Measurements from ENCODE around the gene FOXF1.
A peak's percentile ranks its signal among the peaks of the same experiment; 100 is the strongest.

Gene FOXF1

DNA sequence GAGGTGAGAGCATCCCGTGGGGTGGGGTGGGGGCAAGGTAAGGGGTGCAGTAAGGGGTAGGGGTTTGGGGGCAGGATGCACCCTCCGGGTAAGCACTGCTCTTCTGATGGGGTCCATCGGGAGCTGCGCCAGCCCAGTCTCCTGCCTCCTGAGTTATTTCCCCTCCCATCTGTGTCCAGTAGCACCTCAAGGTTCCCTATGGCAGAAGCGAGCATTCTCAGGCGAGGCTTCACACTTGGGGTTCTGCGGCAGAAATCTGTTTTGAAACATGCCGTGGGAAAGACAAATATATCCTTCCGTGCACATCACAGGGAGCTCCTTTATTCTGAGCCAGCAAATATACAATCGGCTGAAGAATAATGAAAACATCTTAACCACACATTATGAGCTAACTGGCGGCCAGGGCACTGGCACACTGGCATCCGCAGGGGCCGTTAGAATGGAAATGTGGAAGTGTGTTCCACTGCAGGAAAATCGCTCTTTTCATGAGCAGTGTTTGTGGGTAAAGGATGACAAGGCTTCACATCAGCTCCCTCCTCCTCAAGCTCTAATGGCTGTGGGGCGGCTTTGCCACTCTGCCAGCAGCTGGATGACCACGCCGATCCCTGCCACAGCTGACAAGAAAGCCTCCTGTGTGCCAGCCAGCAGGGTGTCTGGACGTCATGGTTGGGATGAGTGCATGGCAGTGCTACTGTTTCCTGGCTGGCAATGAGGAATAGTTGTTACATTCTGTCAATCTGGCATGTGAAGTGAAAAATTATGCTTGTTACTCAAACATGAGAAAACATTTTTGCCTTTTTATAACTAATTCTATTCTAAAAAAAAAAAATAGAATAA, 24.7 kb downstream of the FOXF1 start:
- no peak for DNase-seq

DNA sequence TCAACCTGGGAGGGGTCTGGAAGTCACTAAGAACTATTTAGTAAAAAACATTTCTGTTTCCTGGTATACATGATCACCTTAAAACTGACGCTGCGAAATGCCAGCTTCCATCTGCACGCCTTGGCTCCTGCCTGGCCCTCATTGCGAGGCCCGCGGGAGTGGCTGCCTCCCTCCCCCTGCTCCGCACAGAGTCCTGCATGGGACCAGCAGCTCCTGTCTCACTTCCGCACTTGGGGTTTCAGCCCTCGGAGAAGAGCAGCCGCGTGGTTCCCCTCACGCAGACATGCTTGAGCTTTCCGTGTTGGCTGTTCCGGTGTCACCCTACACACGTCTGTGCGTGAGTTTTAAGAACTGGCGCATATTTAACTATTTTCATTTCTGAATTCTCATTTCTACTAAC, 26.3 kb downstream of the FOXF1 start:
- DNase-seq, result no peak

- no peak for DNase-seq
Observed at GRCh38 chr16:86537486-86537885, 27.2 kb downstream of the FOXF1 start.

GRCh38 chr16:86538196-86538780, 28.0 kb downstream of the FOXF1 start:
- no peak for DNase-seq

DNA sequence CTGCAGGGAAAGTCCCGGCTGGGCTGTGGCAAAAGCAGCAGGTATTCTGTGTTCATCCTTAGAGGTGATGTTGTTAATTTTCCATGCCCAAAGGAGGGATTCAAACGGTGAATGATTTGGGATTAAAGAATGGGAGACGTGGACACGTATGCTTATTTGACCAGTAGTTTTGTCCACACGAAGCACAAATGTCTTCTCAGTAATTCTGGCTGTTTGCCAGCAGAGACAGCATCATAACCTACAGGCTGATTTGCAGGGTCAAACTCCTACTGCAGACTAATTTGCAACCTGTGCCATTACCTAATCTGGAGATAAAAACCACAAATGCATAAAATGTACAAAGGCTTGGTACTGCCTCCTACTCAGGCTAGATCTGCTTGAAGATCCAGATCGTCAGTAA, 30.6 kb downstream of the FOXF1 start:
- DNase-seq, result no peak

DNA sequence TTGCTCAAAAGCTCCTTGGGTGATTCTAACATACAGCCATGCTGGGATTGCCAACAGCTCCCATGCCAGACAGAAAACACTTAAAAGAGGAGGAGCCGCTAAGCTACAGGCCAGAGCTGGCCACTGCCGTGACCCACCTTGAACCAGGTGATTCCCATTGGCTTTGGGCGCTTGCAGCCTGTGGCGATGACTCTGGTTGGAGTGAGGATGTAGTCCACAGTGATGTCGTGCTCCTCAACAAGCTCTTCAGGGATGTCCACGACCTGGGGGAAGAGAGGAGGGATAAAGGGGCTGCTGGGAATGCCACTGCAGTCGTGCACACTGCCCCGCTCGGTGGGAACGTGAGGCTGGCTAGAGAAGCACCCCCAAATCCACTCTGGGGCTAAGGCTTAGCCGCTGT, 31.2 kb downstream of the FOXF1 start:
- no peak for DNase-seq

DNA sequence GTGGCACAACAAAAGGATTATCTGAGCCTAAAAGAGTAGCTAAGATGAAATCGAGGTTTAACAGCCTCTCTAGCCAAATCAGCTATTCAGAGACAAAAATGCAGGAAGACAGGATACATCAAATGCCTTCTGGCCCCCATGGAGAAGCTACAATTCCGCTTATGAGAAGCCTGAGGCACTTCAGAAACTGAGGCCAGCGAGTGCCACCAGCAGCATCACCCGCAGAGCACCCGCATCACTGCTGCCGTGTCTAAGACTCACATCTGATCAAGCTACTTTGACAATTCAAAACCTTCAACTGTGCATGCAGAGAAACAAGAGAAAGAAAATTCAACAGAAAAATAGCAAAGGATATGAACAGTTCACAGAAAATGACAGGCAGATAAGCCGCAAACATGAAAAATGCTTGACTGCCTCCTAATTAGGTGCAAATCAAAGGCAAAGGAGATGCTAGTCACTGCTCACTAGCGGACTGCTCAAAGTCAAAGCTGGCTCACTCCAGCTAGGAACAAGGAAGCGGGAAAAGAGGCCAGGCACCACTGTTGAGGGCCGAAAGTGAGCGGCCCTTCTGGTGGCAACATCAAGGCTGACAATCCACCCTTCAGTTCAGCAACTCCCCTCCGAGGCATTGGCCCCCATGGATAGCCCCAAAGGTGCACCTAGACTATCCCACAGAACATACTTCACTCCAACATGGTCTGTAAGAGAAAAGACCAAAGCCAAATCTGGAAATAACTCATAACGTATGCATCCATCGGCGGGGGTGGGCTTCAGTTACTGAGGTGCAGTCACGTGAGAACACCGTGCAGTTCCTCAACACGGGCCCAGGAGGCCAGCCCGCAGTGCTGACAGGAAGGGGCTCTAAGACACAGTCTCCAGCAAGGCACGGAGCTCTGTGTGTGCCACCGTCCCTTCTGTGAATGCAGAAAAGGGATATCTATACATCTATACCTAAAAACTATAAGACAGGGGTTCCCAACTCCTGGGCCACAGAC, 32.7 kb downstream of the FOXF1 start:
- no peak for DNase-seq

DNA sequence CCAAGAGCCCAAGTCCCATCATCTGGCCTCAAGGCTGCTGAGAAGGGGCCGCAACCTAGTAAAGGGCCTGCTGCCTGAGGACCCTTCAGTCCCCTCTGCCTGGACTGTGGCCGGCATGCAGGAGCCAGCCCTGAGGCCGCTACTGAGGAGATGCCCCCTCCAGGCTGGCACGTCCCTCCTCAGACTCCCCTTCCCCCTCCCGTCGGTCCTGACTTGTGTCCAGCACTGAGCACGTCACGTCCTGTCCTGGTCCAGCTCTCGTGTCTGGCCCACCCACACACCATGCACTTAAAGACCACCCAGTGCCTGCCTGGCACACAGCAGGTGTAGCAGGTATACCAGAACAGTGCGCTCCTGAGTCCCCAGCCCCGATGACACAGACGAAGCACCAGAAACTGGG, 35.2 kb downstream of the FOXF1 start:
- DNase-seq, result no peak

GRCh38 chr16:86545954-86546637, 35.8 kb downstream of the FOXF1 start:
- DNase-seq, result no peak

DNA sequence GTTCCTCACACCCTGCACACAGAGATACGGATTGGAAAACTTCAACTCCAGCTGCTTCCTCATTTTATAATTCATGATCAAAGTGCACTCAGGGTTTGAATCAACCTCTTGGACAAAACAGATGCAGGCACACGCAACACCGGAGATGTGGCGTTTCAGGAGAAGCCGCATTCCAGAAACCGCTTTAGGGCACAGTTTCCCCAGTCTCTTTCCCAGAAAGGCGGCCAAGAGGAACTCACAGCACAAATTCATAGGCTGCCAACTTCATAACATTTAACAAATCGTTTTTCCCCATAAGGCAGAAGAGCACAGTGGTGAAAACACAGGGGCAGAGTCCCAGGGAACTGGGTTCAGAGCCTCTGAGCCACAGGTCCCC, 36.3 kb downstream of the FOXF1 start:
- no peak for DNase-seq

DNA sequence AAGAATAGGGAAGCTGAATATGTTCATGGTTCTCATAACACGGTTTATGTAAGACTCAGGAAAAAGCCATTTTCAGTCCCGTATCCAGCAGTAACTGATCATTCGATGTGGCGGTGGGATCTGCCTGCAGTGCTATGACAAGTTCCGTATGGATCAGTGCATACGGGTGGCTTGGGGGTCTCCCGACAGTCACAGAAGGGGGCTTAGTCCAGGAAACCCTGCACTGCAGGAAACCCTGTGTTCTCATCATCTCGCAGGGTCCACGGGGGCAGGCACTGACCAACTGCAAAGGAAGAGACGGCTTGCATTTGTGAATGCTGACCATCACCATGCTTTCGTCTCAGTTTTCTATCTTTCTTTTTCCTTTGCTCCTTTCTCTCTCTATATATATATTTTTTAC, 37.0 kb downstream of the FOXF1 start:
- no peak for DNase-seq

- DNase-seq, result no peak
Observed at GRCh38 chr16:86549076-86549892, 39.0 kb downstream of the FOXF1 start.

- DNase-seq, result no peak
Observed at GRCh38 chr16:86549893-86550190, 39.5 kb downstream of the FOXF1 start.

GRCh38 chr16:86550281-86550680, 40.0 kb downstream of the FOXF1 start:
- no peak for DNase-seq

DNA sequence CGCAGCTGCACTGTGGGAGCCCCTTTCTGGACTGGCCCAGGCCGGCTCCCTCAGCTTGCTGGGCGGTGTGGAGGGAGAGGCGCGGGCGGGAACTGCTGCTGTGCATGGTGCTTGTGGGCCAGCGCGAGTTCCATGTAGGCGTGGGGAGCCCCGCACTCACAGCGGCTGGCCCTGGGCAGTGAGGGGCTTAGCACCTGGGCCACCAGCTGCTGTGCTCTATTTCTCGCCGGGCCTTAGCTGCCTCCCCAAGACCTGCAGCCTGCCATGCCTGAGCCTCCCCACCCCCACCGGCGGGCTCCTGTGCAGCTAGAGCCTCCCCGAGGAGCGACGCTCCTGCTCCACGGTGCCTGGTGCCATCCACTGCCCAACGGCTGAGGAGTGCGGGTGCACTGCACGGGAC, 43.0 kb downstream of the FOXF1 start:
- DNase-seq, result no peak

GRCh38 chr16:86554599-86554916, 44.2 kb downstream of the FOXF1 start:
- DNase-seq, result no peak

DNA sequence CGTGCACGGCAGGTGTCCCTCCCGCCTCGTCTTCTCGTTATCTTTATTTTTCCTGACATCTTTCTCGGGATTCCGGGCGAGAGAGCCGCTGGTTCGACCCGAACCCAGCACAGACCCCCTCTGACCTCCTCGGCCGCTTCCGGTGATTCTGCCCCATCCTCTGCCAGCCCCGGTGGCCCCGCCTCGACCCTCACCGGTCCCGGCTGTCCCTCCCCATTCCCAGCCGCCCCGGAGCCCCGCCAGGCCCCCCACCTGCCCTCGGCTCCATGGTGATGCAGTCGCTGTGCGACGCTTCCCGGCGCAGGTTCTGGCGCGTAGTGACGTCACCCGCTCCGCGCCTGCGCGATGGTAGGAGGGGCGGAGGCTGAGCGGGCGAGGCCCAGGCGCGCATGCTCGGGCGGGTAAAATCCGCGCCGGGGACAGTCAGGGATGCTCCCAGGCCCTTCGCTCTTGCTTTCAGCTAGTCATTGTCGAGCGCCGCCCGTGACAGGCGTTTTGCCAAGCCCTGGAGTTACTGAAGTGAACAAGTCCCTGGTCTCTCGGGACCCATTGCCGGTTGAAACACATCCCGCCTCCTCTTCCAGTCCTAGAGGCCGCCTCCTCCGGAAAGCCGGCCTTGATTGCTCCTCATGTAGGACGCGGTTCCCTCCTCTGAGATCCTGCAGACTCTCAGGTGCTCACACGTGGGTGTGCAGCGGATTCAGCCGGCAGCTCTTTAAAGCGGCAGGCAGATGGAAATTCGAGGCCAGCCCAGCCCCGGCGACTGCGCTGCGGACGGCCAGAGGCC, 44.8 kb downstream of the FOXF1 start, which contains the start of gene MTHFSD:
MTHFSD (minus strand) TSS at position 319 of the 787 bp plus-strand sequence; CDS start at position 268, 51 bp downstream.
- peak; percentile 95 for DNase-seq

GRCh38 chr16:86555704-86556075, 45.4 kb downstream of the FOXF1 start:
- DNase-seq, result no peak

- DNase-seq, result no peak
Observed at GRCh38 chr16:86556576-86556975, 46.2 kb downstream of the FOXF1 start.

- DNase-seq, result no peak
Observed at GRCh38 chr16:86557587-86557986, 47.3 kb downstream of the FOXF1 start.

All from effector CD4-positive, alpha-beta T cell (primary cell).